Choroid plexus epithelial cell (primary cell): ENCODE results near the gene SERAC1.

Experiments used
- DNase-seq: peaks from one replicate; pipeline ENCODE4 v3.0.0-alpha.2; 2010; ENCODE audit warnings: low read depth
- H3K4me3 ChIP-seq: 2 replicates; pipeline ENCODE4 v1.5.1; 2011; ENCODE audit warnings: low read depth, mild to moderate bottlenecking, control low read depth, low read length, moderate library complexity
- CTCF ChIP-seq: conservative IDR thresholded peaks from 2 replicates; pipeline ENCODE4 v1.5.1; 2011; ENCODE audit warnings: low read depth, mild to moderate bottlenecking, control low read depth, inconsistent platforms, low read length, moderate library complexity

Gene SERAC1

GRCh38 chr6:158149641-158150040 lies 18.4 kb downstream of the SERAC1 start:
- TF ChIP-seq CTCF, result no peak
- DNase-seq, result peak; percentile 70
- H3K4me3 ChIP-seq, result no peak overlapping the region

- DNase-seq, result peak; percentile 56
- TF ChIP-seq CTCF, result peak; percentile 56
- H3K4me3 ChIP-seq, result no peak overlapping the region
Measured at GRCh38 chr6:158143700-158144099, 24.4 kb downstream of the SERAC1 start.

- TF ChIP-seq CTCF, result no peak
- H3K4me3 ChIP-seq, result no peak overlapping the region
- peak; percentile 62 for DNase-seq
Measured at GRCh38 chr6:158142789-158143188, 25.3 kb downstream of the SERAC1 start.

DNA sequence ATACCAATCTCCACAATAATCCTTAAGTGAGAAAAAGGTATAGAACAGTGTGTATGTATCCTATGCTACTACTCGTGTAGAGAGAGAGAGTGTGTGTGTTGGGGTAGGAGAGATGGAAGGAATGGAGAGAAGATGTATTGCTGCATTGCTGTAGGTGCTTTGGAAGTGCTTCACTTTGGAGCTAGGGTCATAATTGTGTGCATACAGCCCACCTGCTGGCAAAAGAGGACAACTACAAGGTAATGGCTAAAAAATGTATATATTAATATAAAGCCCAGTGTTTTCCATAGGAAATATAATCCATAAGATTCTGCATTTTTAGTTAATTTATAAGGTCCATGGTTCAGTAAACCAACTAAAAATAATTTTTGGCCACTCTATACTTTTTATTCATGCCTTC lies 36.1 kb downstream of the SERAC1 start:
- H3K4me3 ChIP-seq, result no peak overlapping the region
- peak; percentile 66 for TF ChIP-seq CTCF
- peak; percentile 59 for DNase-seq

GRCh38 chr6:158125271-158125670 lies 42.8 kb downstream of the SERAC1 start:
- TF ChIP-seq CTCF, result no peak
- H3K4me3 ChIP-seq, result no peak overlapping the region
- DNase-seq, result no peak

- H3K4me3 ChIP-seq, result no peak overlapping the region
- DNase-seq, result no peak
- no peak for TF ChIP-seq CTCF
Measured at GRCh38 chr6:158124288-158124687, 43.8 kb downstream of the SERAC1 start.

GRCh38 chr6:158122048-158122447 lies 46.0 kb downstream of the SERAC1 start:
- TF ChIP-seq CTCF, result no peak
- no peak overlapping the region for H3K4me3 ChIP-seq
- no peak for DNase-seq
